Mammary epithelial cell (primary cell): ENCODE data around the gene FBXO21.

ENCODE experiments used
- CTCF ChIP-seq, 2 donors: IDR thresholded peaks in 1 of 2; conservative IDR thresholded peaks in 1 of 2; 2 replicates each; pipeline ENCODE4 v1.5.1; 2011 to 2012; ENCODE audit warnings: inconsistent platforms in 2 of 2, low read length in 2 of 2, mild to moderate bottlenecking in 2 of 2, control low read depth in 1 of 2, low read depth in 1 of 2; ENCODE audit not compliant: insufficient read depth in 1 of 2; ENCODE audit errors: extremely low read depth in 1 of 2
- EZH2 ChIP-seq: IDR thresholded peaks from 2 replicates; pipeline ENCODE4 v1.6.1; 2012; ENCODE audit warnings: low read length, inconsistent platforms, borderline replicate concordance

- TF ChIP-seq CTCF (conservative IDR thresholded peaks at IDR 0.05 in 1 of 2, IDR thresholded peaks at IDR 0.05 in 1 of 2; ENCODE audit: extremely low read depth in 1 of 2, insufficient read depth in 1 of 2, low read depth in 1 of 2, low read length in 2 of 2) (no peak), EZH2 (no peak)
These were observed 89.2 kb downstream of the FBXO21 start for GRCh38 chr12:117100851-117101673.
